Lung (tissue), 12 donors: ENCODE measurements around the gene OTOP1. TPM values are rescaled to one million over a fixed set of nuclear protein-coding genes. Genes with fewer than 3 reads are reported as not detected.
A peak's percentile ranks its signal among the peaks of the same experiment; 100 is the strongest.

Source experiments
- ATAC-seq: fragments of 200-7000 bp; cut with Tn5 transposase; one replicate; pipeline ENCODE4 v1.9.1; 2020; ENCODE audit warnings: moderate number of reproducible peaks; ENCODE audit not compliant: insufficient read depth, low FRiP score
- DNase-seq, 3 donors: peaks; one replicate each; pipeline ENCODE4 v3.0.0-alpha.2; 2013 to 2017
- H3K27ac ChIP-seq, 2 donors: one replicate each; pipeline ENCODE4 v1.5.1; 2013; ENCODE audit warnings: mild to moderate bottlenecking in 2 of 2, moderate library complexity in 2 of 2, control low read depth in 1 of 2, inconsistent platforms in 1 of 2, low read depth in 1 of 2, low read length in 1 of 2
- H3K27me3 ChIP-seq, 3 donors: one replicate each; pipeline ENCODE4 v1.5.1; 2013; ENCODE audit warnings: low read length in 2 of 3; ENCODE audit not compliant: control insufficient read depth in 3 of 3, insufficient read depth in 3 of 3
- H3K36me3 ChIP-seq, 4 donors: one replicate each; pipeline ENCODE4 v1.5.1; 2013; ENCODE audit warnings: low read length in 4 of 4, mild to moderate bottlenecking in 1 of 4, moderate library complexity in 1 of 4; ENCODE audit not compliant: control insufficient read depth in 4 of 4, insufficient read depth in 4 of 4
- H3K4me1 ChIP-seq, 5 donors: one replicate each; pipeline ENCODE4 v1.5.1; 2013; ENCODE audit warnings: low read length in 5 of 5, mild to moderate bottlenecking in 2 of 5, moderate library complexity in 1 of 5; ENCODE audit not compliant: control insufficient read depth in 5 of 5, insufficient read depth in 5 of 5
- H3K4me3 ChIP-seq: one replicate; pipeline ENCODE4 v1.5.1; 2013; ENCODE audit warnings: mild to moderate bottlenecking, control low read depth, moderate library complexity
- H3K9ac ChIP-seq, 2 donors: one replicate each; pipeline ENCODE4 v1.5.1; 2013; ENCODE audit warnings: low read length in 2 of 2, control low read depth in 1 of 2; ENCODE audit not compliant: insufficient read depth in 1 of 2
- H3K9me3 ChIP-seq, 4 donors: one replicate each; pipeline ENCODE4 v1.5.1; 2013; ENCODE audit warnings: low read length in 3 of 4, mild to moderate bottlenecking in 1 of 4, moderate library complexity in 1 of 4; ENCODE audit not compliant: control insufficient read depth in 4 of 4, insufficient read depth in 3 of 4
- WGBS, 2 donors: extraction: QIAGEN DNeasy Blood & Tissue Kit; methylation state at CpG; one replicate each; pipeline ENCODE4 v1.1.7; 2013; 5-methylcytosine and 5-hydroxymethylcytosine counted together
- polyA plus RNA-seq, 2 donors: library from polyadenylated mRNA; stranded (reverse); fragments of 200-250 nt; gene quantifications; one replicate each; pipeline ENCODE4 v1.2.1, GENCODE V29; 2013
- total RNA-seq, 2 donors: library from RNA; depleted of rRNA in 1 of 2; stranded (reverse); fragments of >200 nt in 1 of 2; gene quantifications; one replicate each; pipeline ENCODE4 v1.2.1, GENCODE V29; 2014 to 2021
- TF ChIP-seq, protein P1 (sequence below): IDR thresholded peaks from 2 replicates; pipeline ENCODE4 v1.5.1; 2012; ENCODE audit warnings: mild to moderate bottlenecking; ENCODE audit errors: control extremely low read depth, extremely low read depth
- donor health status: control.
- donor health status: control.
- donor health status: Bipolar disorder and iron deficiency.
- donor health status: healthy.
- donor health status: DM: yes; HTN: yes; CAD: no.

The OTOP1 gene
- total and polyA plus RNA-seq, 4 donors: not detected

DNA sequence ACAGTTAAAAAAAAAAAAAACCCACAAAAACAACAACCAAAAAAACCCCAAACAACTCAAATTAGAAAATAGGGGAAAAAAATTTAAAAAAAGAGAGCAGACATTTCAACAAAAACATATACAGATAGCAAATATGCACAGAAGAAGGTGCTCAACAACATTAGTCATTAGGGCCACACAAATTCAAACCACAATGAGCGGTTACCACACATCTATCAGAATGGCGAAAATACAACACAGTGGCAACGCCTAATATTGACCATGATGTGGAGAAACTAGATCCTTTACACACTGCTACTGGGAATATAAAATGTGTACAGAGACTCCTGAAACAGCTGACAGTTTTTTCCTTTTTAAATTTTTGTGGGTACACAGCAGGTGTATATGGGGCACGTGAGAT lies 43.8 kb upstream of the OTOP1 start:
- 71 to 75% methylated on average over 4 of the region's 4 CpGs for WGBS, 2 donors
- H3K9me3 ChIP-seq: no peaks in the 10 kb centered on the region
- TF ChIP-seq, protein P1, sequence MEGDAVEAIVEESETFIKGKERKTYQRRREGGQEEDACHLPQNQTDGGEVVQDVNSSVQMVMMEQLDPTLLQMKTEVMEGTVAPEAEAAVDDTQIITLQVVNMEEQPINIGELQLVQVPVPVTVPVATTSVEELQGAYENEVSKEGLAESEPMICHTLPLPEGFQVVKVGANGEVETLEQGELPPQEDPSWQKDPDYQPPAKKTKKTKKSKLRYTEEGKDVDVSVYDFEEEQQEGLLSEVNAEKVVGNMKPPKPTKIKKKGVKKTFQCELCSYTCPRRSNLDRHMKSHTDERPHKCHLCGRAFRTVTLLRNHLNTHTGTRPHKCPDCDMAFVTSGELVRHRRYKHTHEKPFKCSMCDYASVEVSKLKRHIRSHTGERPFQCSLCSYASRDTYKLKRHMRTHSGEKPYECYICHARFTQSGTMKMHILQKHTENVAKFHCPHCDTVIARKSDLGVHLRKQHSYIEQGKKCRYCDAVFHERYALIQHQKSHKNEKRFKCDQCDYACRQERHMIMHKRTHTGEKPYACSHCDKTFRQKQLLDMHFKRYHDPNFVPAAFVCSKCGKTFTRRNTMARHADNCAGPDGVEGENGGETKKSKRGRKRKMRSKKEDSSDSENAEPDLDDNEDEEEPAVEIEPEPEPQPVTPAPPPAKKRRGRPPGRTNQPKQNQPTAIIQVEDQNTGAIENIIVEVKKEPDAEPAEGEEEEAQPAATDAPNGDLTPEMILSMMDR: no peak
- H3K27ac ChIP-seq: no peak overlapping the region
- H3K36me3 ChIP-seq: peaks cover 19 to 28% (median 25%) of the 10 kb centered on the region in 4 donors
- no peak overlapping the region for H3K4me3 ChIP-seq
- no peak for ATAC-seq
- no peak for DNase-seq
- H3K4me1 ChIP-seq: no peaks in the 10 kb centered on the region
- no peaks in the 10 kb centered on the region for H3K27me3 ChIP-seq
- H3K9ac ChIP-seq: no peak overlapping the region

DNA sequence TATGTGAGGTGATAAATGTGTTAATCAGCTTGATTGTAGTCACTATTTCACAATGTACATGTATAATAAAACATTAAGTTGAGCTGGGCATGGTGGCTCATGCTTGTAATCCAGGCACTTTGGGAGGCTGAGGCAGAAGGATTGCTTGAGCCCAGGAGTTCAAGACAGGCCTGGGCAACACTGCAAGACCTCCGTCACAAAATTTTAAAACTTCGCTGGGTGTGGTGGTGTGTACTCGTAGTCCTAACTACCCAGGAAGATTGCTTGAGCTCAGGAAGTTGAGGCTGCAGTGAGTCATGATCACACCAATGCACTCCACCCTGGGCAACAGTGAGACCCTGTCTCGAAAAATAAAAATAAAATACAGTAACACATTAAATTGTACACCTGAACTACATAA lies 43.1 kb upstream of the OTOP1 start:
- Histone ChIP-seq H3K27me3 (no peaks in the 10 kb centered on the region), H3K36me3 (peaks cover 19 to 28% (median 23%) of the 10 kb centered on the region in 4 donors), H3K9me3 (no peaks in the 10 kb centered on the region), H3K4me3 (no peak overlapping the region), H3K27ac (peak overlapping the region in 1 of 2 donors; percentile 26), H3K9ac (no peak overlapping the region), H3K4me1 (no peaks in the 10 kb centered on the region)
- DNase-seq: no peak
- TF ChIP-seq, protein P1: no peak
- 75 to 81% methylated on average over 4 of the region's 4 CpGs for WGBS, 2 donors
- ATAC-seq: peak; percentile 49

DNA sequence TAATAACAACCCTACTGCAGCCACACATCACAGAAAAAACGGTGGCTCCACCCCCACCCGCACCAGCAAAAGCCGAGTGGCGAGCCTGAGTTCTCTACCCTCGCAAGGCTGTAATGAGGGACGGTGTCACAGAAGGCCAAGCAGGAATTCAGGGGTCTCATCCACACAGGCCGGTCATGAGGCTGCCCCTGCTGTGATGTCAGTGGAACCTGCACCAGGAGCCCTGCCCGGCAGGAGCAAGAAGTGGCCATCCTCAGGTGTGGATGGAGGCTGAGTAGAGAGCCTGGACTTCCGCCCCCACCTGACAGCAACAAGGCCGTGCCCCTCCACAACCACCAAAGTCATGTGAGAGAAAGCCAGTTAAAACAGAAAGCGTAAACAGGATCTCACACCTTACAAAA lies 42.6 kb upstream of the OTOP1 start:
- no peak overlapping the region for H3K9ac ChIP-seq
- H3K36me3 ChIP-seq: peaks cover 16 to 28% (median 22%) of the 10 kb centered on the region in 4 donors

GRCh38 chr4:4268776-4269175 lies 42.0 kb upstream of the OTOP1 start:
- H3K4me1 ChIP-seq: no peaks in the 10 kb centered on the region
- ATAC-seq (peak; percentile 53), DNase-seq (no peak)
- H3K36me3 ChIP-seq: peaks cover 14 to 25% (median 21%) of the 10 kb centered on the region in 4 donors
- no peak overlapping the region for H3K9ac ChIP-seq
- WGBS, 2 donors: 76 to 94% methylated on average over 1 of the region's 1 CpG
- H3K4me3 ChIP-seq: no peak overlapping the region
- H3K9me3 ChIP-seq: no peaks in the 10 kb centered on the region
- H3K27ac ChIP-seq: peak overlapping the region in 1 of 2 donors; percentile 57
- no peaks in the 10 kb centered on the region for H3K27me3 ChIP-seq
- TF ChIP-seq, protein P1: no peak

More for the DNA sequence above, 42.6 kb upstream of the OTOP1 start:
- Histone ChIP-seq H3K4me3 (no peak overlapping the region), H3K9me3 (no peaks in the 10 kb centered on the region), H3K27me3 (no peaks in the 10 kb centered on the region), H3K4me1 (no peaks in the 10 kb centered on the region), H3K27ac (peak overlapping the region in 1 of 2 donors; percentile 57)
- ATAC-seq: no peak
- no peak for DNase-seq
- TF ChIP-seq, protein P1: no peak
- WGBS, 2 donors: 84 to 88% methylated on average over 11 of the region's 11 CpGs
